ENCODE measurements around the gene ADTRP. TPM values are rescaled to one million over a fixed set of nuclear protein-coding genes. Genes with fewer than 3 reads are reported as not detected.

Gene ADTRP
- total RNA-seq, 1 donor from 2014 or later: 2.0 TPM

DNA sequence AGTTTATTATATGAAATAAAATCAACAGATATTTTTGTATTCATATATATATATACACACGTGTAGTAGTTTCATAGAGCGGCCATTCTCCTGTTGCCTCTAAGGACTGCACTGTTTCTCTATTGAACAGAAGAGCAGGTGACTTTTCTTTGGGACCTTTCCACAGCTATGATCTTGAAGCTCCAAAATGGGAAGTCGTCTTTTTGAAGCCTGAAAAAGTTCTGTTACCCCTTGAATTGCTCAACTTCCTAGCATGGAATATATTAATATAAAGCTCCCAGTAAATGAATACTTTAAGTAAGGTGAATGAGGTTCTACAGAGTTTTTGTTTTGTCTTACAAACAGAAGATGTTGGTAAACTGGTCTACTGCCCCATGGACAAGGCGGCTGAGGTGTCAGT is 42.2 kb upstream of the ADTRP start:
- intact Hi-C loops (cut with micrococcal nuclease): loop anchor here (10.0 kb wide), 1 partner anchor 784 kb away; no protein-coding TSS in a partner anchor

GRCh38 chr6:11819486-11819885 is 40.9 kb upstream of the ADTRP start:
- Mint-ChIP-seq H3K36me3 (ENCODE audit: low read depth) (no peaks in the 10 kb centered on the region), H3K9me3 (no peaks in the 10 kb centered on the region), H3K4me3 (no peak overlapping the region), H3K4me1 (peaks cover 7% of the 10 kb centered on the region), H3K27me3 (no peaks in the 10 kb centered on the region), H3K27ac (no peak overlapping the region)
- intact Hi-C loops (cut with micrococcal nuclease): no loop called here
- ATAC-seq (ENCODE audit: low read depth): no peak
- POLR2A ChIA-PET: no interaction called here
- TF ChIP-seq CTCF (IDR thresholded peaks at IDR 0.05): no peak
- no peak for DNase-seq
- CTCF ChIA-PET: no interaction called here

More for the DNA sequence above, 42.2 kb upstream of the ADTRP start:
- H3K9me3 Mint-ChIP-seq: no peaks in the 10 kb centered on the region
- H3K27ac Mint-ChIP-seq: no peak overlapping the region
- H3K36me3 Mint-ChIP-seq (ENCODE audit: low read depth): no peaks in the 10 kb centered on the region
- peaks cover 20% of the 10 kb centered on the region for H3K4me1 Mint-ChIP-seq
- no peak for TF ChIP-seq CTCF (IDR thresholded peaks at IDR 0.05)
- ATAC-seq (ENCODE audit: low read depth): no peak
- no peaks in the 10 kb centered on the region for H3K27me3 Mint-ChIP-seq
- ChIA-PET POLR2A (no interaction called here), CTCF (interaction anchor here (0.6 to 2.0 kb wide), 3 partner anchors 255 to 469 kb away, joined by 3 to 20 read pairs (median 3); no protein-coding TSS in a partner anchor)
- H3K4me3 Mint-ChIP-seq: no peak overlapping the region
- DNase-seq: no peak

GRCh38 chr6:11815231-11815630 is 36.6 kb upstream of the ADTRP start:
- Mint-ChIP-seq H3K4me1 (no peaks in the 10 kb centered on the region), H3K27ac (no peak overlapping the region), H3K27me3 (no peaks in the 10 kb centered on the region), H3K36me3 (ENCODE audit: low read depth) (no peaks in the 10 kb centered on the region), H3K4me3 (no peak overlapping the region), H3K9me3 (no peaks in the 10 kb centered on the region)
- intact Hi-C loops (cut with micrococcal nuclease): no loop called here
- POLR2A ChIA-PET: no interaction called here
- CTCF ChIA-PET: interaction anchor here (1.4 kb wide), 1 partner anchor 419 kb away, joined by 5 read pairs; no protein-coding TSS in a partner anchor
- no peak for ATAC-seq (ENCODE audit: low read depth)
- DNase-seq: no peak
- no peak for TF ChIP-seq CTCF (IDR thresholded peaks at IDR 0.05)

GRCh38 chr6:11814819-11815218 is 36.2 kb upstream of the ADTRP start:
- CTCF ChIA-PET: interaction anchor here (1.4 kb wide), 1 partner anchor 419 kb away, joined by 5 read pairs; no protein-coding TSS in a partner anchor
- Mint-ChIP-seq H3K4me3 (no peak overlapping the region), H3K27me3 (no peaks in the 10 kb centered on the region), H3K36me3 (ENCODE audit: low read depth) (no peaks in the 10 kb centered on the region), H3K9me3 (no peaks in the 10 kb centered on the region), H3K27ac (no peak overlapping the region), H3K4me1 (no peaks in the 10 kb centered on the region)
- POLR2A ChIA-PET: no interaction called here
- intact Hi-C loops (cut with micrococcal nuclease): no loop called here
- no peak for ATAC-seq (ENCODE audit: low read depth)
- DNase-seq: no peak
- no peak for TF ChIP-seq CTCF (IDR thresholded peaks at IDR 0.05)

DNA sequence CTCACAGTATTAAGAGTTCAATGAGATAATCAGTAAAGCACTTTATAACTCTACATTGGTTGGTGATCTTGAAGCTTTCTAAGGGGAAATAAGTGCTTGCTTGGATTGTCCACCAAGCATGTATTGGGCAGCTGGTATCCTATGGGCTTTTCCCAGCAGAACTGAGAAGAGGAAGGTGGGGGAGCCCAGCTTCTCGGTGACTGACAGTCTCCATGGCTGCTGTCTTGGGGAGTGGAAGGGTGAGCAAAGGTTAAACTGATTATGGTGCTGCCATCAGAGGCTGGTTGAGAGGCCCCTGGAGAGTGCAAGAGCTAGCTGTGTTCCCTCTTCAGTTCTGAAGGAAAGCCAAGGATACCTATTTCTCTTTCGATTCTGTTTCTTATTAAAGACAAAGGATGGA is 35.5 kb upstream of the ADTRP start:
- ChIA-PET CTCF (no interaction called here), POLR2A (no interaction called here)
- Mint-ChIP-seq H3K4me1 (no peaks in the 10 kb centered on the region), H3K27ac (no peak overlapping the region), H3K4me3 (no peak overlapping the region), H3K27me3 (no peaks in the 10 kb centered on the region), H3K36me3 (ENCODE audit: low read depth) (no peaks in the 10 kb centered on the region), H3K9me3 (no peaks in the 10 kb centered on the region)
- TF ChIP-seq CTCF (IDR thresholded peaks at IDR 0.05): no peak
- DNase-seq (no peak), ATAC-seq (ENCODE audit: low read depth) (no peak)
- intact Hi-C loops (cut with micrococcal nuclease): no loop called here
